OCI-LY3 (cell line): ENCODE measurements around the gene PPDPF.

Experiments used
- H2AFZ ChIP-seq: fragments of 200-600, 300-600 bp; shearing (Covaris generic); 2 replicates; pipeline ENCODE4 v1.6.0; 2014; ENCODE audit warnings: antibody characterized with exemption, low read depth, low read length
- H3K27ac ChIP-seq: fragments of 200-600, 300-600 bp; sonication (generic); 2 replicates; pipeline ENCODE4 v1.5.1; 2014; ENCODE audit warnings: mild to moderate bottlenecking, low read length, moderate library complexity, mixed read lengths
- H3K27me3 ChIP-seq: fragments of 200-600, 300-600 bp; sonication (generic); 2 replicates; pipeline ENCODE4 v1.6.1; 2014; ENCODE audit warnings: low read depth, low read length, mixed read lengths
- H3K36me3 ChIP-seq: fragments of 200-600, 300-600 bp; sonication (generic); replicated peaks from 2 replicates; pipeline ENCODE3; 2014; ENCODE audit warnings: low read depth, low read length, mixed read lengths
- H3K4me1 ChIP-seq: fragments of 300-600, 200-600 bp; sonication (generic); 2 replicates; pipeline ENCODE4 v1.6.1; 2014; ENCODE audit warnings: low read length, mixed read lengths
- H3K4me2 ChIP-seq: fragments of 200-600, 300-600 bp; sonication (generic); 2 replicates; pipeline ENCODE4 v1.6.1; 2014; ENCODE audit warnings: low read length, mixed read lengths
- H3K4me3 ChIP-seq: fragments of 300-600, 200-600 bp; sonication (generic); 2 replicates; pipeline ENCODE4 v1.5.1; 2014; ENCODE audit warnings: antibody characterized with exemption, mild to moderate bottlenecking, low read length, moderate library complexity
- H3K79me2 ChIP-seq: fragments of 300-600, 200-600 bp; shearing (Covaris generic); 2 replicates; pipeline ENCODE4 v1.6.1; 2014; ENCODE audit warnings: mild to moderate bottlenecking, low read length, mixed read lengths
- H3K9ac ChIP-seq: fragments of 300-600, 200-600 bp; shearing (Covaris generic); 2 replicates; pipeline ENCODE4 v1.6.0; 2014; ENCODE audit warnings: mild to moderate bottlenecking, low read length, moderate library complexity
- H3K9me3 ChIP-seq: fragments of 200-600, 300-600 bp; shearing (Covaris generic); 2 replicates; pipeline ENCODE4 v1.6.1; 2014; ENCODE audit warnings: low read length, mixed read lengths; ENCODE audit not compliant: insufficient read depth
- H4K20me1 ChIP-seq: fragments of 200-600, 300-600 bp; sonication (generic); 2 replicates; pipeline ENCODE4 v1.6.1; 2016; ENCODE audit warnings: low read length, mixed read lengths; ENCODE audit not compliant: insufficient read depth
- EZH2phosphoT487 ChIP-seq: fragments of 200-600 bp; shearing (Covaris generic); IDR thresholded peaks from 2 replicates; pipeline ENCODE4 v1.6.1; 2018; ENCODE audit warnings: antibody characterized with exemption, mixed run types, low read depth
- TF ChIP-seq, protein P1 (sequence below): fragments of 200-600, 300-600 bp; sonication (generic); IDR thresholded peaks from 2 replicates; pipeline ENCODE4 v1.5.1; 2014; ENCODE audit warnings: antibody characterized with exemption, low read length, low read depth

The PPDPF gene

GRCh38 chr20:63522091-63522868 lies 1.7 kb downstream of the PPDPF start:
- H3K4me2 ChIP-seq, result no peak overlapping the region
- H2AFZ ChIP-seq, result no peak overlapping the region
- H3K79me2 ChIP-seq, result no peaks in the 10 kb centered on the region
- H4K20me1 ChIP-seq, result no peaks in the 10 kb centered on the region
- H3K4me1 ChIP-seq, result no peaks in the 10 kb centered on the region
- H3K36me3 ChIP-seq, result no peaks in the 10 kb centered on the region
- TF ChIP-seq, protein P1, sequence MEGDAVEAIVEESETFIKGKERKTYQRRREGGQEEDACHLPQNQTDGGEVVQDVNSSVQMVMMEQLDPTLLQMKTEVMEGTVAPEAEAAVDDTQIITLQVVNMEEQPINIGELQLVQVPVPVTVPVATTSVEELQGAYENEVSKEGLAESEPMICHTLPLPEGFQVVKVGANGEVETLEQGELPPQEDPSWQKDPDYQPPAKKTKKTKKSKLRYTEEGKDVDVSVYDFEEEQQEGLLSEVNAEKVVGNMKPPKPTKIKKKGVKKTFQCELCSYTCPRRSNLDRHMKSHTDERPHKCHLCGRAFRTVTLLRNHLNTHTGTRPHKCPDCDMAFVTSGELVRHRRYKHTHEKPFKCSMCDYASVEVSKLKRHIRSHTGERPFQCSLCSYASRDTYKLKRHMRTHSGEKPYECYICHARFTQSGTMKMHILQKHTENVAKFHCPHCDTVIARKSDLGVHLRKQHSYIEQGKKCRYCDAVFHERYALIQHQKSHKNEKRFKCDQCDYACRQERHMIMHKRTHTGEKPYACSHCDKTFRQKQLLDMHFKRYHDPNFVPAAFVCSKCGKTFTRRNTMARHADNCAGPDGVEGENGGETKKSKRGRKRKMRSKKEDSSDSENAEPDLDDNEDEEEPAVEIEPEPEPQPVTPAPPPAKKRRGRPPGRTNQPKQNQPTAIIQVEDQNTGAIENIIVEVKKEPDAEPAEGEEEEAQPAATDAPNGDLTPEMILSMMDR, result no peak
- TF ChIP-seq EZH2phosphoT487, result no peak
- peaks cover 4% of the 10 kb centered on the region; the same call in 1 of the 2 replicates for H3K9me3 ChIP-seq
- no peak overlapping the region for H3K9ac ChIP-seq
- H3K4me3 ChIP-seq, result no peak overlapping the region
- peaks cover 4% of the 10 kb centered on the region for H3K27me3 ChIP-seq
- no peak overlapping the region for H3K27ac ChIP-seq

- TF ChIP-seq, protein P1, result no peak
- TF ChIP-seq EZH2phosphoT487, result no peak
- no peak overlapping the region for H3K4me2 ChIP-seq
- no peak overlapping the region for H2AFZ ChIP-seq
- H3K79me2 ChIP-seq, result no peaks in the 10 kb centered on the region
- no peaks in the 10 kb centered on the region for H3K4me1 ChIP-seq
- no peak overlapping the region for H3K27ac ChIP-seq
- H3K36me3 ChIP-seq, result no peaks in the 10 kb centered on the region
- H4K20me1 ChIP-seq, result no peaks in the 10 kb centered on the region
- peaks cover 12% of the 10 kb centered on the region for H3K27me3 ChIP-seq
- peaks cover 4% of the 10 kb centered on the region; the same call in 1 of the 2 replicates for H3K9me3 ChIP-seq
- H3K4me3 ChIP-seq, result no peak overlapping the region
- H3K9ac ChIP-seq, result no peak overlapping the region
These were observed 2.5 kb downstream of the PPDPF start for GRCh38 chr20:63522981-63523611.

GRCh38 chr20:63525185-63525584 lies 4.6 kb downstream of the PPDPF start:
- Histone ChIP-seq H3K4me3 (no peak overlapping the region), H3K4me1 (peaks cover 10% of the 10 kb centered on the region), H3K79me2 (no peaks in the 10 kb centered on the region), H3K27me3 (peaks cover 22% of the 10 kb centered on the region), H3K4me2 (no peak overlapping the region), H3K36me3 (no peaks in the 10 kb centered on the region), H3K9ac (no peak overlapping the region), H4K20me1 (no peaks in the 10 kb centered on the region), H3K9me3 (peaks cover 4% of the 10 kb centered on the region; the same call in 1 of the 2 replicates), H2AFZ (no peak overlapping the region), H3K27ac (no peak overlapping the region)
- TF ChIP-seq, protein P1, result no peak
- no peak for TF ChIP-seq EZH2phosphoT487

- H3K79me2 ChIP-seq, result no peaks in the 10 kb centered on the region
These were observed 5.4 kb downstream of the PPDPF start for GRCh38 chr20:63525971-63526370.

More at GRCh38 chr20:63525971-63526370, 5.4 kb downstream of the PPDPF start:
- no peak overlapping the region for H3K9ac ChIP-seq
- peaks cover 4% of the 10 kb centered on the region; the same call in 1 of the 2 replicates for H3K9me3 ChIP-seq
- H3K27ac ChIP-seq, result no peak overlapping the region
- no peak overlapping the region for H3K4me2 ChIP-seq
- no peak overlapping the region for H3K4me3 ChIP-seq
- peaks cover 22% of the 10 kb centered on the region for H3K27me3 ChIP-seq
- TF ChIP-seq, protein P1, result no peak
- no peak for TF ChIP-seq EZH2phosphoT487
- peaks cover 10% of the 10 kb centered on the region for H3K4me1 ChIP-seq
- H2AFZ ChIP-seq, result no peak overlapping the region
- H4K20me1 ChIP-seq, result no peaks in the 10 kb centered on the region
- H3K36me3 ChIP-seq, result no peaks in the 10 kb centered on the region
